Breast epithelium (tissue), 3 donors: Measurements from ENCODE around the gene FUT8.

Source experiments
- POLR2A ChIP-seq: fragments of 450-650 bp; IDR thresholded peaks from one replicate; pipeline ENCODE4 v1.6.1; 2016; ENCODE audit warnings: antibody characterized with exemption, mild to moderate bottlenecking, moderate library complexity
- TF ChIP-seq, protein P1 (sequence below), 3 donors: fragments of 450-650 bp; IDR thresholded peaks; one replicate each; pipeline ENCODE4 v1.5.1; 2016 to 2017; ENCODE audit warnings: antibody characterized with exemption in 3 of 3, mild to moderate bottlenecking in 3 of 3, moderate library complexity in 3 of 3

DNA sequence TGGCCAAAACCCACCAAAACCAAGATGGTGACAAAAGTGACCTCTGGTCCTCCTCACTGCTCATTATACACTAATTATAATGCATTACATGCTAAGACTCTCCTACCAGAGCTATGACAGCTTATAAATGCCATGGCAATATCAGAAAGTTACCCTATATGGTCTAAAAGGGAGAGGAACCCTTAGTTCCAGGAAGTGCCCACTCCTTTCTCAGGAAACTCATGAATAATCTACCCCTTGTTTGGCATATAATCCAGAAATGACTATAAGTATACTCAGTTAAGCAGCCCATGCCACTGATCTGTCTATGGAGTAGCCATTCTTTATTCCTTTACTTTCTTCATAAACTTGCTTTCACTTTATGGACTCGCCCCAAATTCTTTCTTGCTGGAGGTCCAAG is 43.0 kb upstream of the FUT8 start:
- no peak for TF ChIP-seq POLR2A
- TF ChIP-seq, protein P1, sequence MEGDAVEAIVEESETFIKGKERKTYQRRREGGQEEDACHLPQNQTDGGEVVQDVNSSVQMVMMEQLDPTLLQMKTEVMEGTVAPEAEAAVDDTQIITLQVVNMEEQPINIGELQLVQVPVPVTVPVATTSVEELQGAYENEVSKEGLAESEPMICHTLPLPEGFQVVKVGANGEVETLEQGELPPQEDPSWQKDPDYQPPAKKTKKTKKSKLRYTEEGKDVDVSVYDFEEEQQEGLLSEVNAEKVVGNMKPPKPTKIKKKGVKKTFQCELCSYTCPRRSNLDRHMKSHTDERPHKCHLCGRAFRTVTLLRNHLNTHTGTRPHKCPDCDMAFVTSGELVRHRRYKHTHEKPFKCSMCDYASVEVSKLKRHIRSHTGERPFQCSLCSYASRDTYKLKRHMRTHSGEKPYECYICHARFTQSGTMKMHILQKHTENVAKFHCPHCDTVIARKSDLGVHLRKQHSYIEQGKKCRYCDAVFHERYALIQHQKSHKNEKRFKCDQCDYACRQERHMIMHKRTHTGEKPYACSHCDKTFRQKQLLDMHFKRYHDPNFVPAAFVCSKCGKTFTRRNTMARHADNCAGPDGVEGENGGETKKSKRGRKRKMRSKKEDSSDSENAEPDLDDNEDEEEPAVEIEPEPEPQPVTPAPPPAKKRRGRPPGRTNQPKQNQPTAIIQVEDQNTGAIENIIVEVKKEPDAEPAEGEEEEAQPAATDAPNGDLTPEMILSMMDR (IDR thresholded peaks at IDR 0.05) = no peak
